Stimulated activated CD4-positive, alpha-beta T cell treated with anti-CD3 and anti-CD28 coated beads, Interleukin-12 subunit alpha, Interleukin-12 subunit beta, amount 100 ng/mL, for 4 hours (primary cell): ENCODE results near the gene SHH.
"Not testable (repeated sequence)": the region's sequence is repeated elsewhere in the genome, so short reads cannot be mapped to it uniquely, and the experiment has no call there.

Experiments
- DNase-seq: peaks from one replicate; pipeline ENCODE4 v3.0.0-alpha.2; 2020

Gene SHH

DNA sequence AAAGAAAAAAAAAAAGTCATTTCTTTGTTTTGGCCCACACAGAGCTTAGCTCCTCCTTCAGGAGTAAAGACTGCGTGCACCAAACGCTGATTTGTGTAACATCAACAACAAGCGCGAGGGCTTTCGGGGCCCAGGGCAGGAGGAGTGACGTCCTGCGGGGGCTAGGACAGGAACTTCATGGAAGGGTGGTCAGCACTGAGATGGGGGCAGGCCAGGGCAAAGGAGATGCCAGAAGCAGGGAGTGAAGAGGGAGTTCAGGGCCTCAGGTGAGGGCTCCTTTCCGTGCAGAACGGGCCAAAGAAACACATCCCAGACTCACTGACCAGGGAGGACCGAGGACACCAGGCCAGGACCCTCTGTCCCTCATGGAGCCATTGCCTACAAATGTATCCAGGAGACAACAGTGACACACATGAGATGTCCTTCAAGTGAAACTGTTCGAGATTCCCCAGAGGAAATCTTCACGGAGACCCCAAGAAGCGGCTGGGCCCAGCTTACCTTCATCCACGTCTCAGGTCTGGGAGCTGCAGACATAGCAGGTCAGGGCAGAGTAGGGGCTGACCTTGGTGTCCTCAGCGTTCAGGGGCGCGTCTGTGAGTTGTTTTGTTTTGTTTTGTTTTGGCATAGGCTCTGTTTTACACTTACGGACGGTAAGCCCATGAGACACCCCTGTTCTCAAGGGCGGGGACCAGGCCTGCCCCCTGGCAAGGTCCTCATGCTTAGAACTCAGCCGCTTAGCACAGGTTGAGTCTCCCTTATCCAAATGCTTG is 30.4 kb upstream of the SHH start:
- DNase-seq: no peak

DNA sequence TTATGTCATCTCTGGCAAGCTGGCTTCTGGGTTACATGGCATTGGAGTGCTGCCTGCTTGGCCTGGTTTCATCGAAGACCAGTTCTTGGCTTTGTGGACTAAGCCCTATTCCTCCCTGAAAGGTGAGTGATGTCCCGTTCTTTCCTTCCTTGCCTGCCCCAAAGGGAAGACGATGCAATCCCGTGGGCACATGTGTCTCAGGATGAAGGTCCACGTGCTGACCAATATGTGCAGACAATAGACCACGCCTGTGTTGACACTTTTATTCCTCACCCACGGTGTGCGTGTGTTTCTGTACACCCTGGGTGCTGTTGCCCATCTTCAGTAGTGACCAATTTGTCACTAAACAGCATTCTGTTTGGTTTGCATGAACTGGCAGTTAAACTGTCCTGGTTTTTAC is 28.6 kb upstream of the SHH start:
- DNase-seq: no peak

DNA sequence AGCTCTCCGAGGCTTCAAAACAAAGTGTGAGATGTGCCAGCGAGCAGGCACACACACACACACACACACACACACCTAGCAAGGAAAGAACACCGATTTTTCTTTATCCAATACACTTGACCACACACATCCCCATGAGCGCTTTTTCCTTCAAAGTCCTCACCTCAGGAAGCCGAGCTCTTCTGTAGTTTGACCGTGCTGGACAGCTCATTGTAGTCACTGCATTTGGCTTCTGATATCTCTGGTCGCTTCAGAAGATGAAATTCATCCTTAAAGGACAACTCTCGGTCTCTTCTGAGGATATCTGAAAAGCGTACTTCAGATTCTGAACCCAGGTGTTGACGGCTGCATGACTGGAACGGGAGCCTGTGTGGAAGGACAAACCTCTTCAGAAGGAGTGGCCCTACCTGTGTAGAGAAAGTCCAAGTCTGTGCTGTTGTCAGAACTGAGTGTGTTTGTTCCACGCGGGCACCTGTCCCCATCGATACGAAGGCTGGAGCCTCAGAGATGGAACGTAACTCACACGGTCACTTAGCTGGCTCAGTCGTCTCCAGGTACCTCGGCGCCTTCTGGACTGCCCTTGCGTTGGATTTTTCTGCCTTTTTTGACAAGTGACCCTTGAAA is 28.1 kb upstream of the SHH start:
- no peak for DNase-seq

DNA sequence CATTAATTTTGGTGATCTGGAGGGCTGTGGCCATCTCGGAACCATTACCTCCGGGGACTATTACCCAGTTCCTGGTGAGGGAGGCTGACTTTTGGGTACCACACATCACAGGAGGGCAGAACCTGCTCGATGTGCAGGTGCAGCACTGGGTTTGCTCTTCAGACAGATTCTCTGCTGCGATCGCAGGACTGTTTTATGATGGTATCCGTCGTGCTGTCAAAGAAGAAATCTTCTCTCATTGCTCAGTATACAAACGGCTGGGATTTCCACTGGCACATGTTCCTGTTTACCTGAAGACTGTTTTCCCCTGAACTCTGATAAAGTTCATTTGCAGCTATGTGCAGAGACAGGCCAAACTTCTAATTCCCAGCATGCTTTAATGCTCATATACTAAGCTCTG is 27.2 kb upstream of the SHH start:
- no peak for DNase-seq

DNA sequence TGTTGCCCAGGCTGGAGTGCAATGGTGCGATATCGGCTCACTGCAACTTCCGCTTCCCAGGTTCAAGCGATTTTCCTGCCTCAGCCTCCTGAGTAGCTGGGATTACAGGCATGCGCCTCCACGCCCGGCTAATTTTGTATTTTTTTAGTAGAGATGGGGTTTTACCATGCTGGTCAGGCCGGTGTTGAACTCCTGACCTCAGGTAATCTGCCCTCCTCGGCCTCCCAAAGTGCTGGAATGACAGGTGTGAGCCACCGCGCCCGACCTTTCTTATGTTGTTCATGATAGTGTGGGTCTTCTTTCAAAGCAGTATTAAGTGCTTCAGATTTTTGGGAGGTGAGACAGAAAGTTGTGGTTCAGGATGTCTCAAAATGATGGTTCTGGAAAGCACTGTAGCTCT is 26.0 kb upstream of the SHH start:
- not testable (repeated sequence) for DNase-seq

DNA sequence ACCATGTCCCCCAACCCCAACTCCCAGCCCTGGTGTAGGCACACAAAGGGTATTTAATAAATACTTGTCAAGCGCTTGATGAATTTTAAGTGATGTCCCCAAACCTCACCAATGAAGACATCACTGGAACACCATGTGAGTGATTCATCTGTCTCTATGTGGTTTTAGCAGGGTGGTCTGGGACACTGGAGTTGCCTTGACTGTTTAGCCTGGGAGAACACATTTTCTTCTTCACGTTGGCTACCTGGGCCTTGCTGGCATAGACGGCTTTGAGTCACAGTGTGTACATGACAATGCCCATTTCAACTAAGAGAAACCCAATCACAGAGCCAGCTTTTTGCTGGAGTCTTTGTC is 24.8 kb upstream of the SHH start:
- no peak for DNase-seq

DNA sequence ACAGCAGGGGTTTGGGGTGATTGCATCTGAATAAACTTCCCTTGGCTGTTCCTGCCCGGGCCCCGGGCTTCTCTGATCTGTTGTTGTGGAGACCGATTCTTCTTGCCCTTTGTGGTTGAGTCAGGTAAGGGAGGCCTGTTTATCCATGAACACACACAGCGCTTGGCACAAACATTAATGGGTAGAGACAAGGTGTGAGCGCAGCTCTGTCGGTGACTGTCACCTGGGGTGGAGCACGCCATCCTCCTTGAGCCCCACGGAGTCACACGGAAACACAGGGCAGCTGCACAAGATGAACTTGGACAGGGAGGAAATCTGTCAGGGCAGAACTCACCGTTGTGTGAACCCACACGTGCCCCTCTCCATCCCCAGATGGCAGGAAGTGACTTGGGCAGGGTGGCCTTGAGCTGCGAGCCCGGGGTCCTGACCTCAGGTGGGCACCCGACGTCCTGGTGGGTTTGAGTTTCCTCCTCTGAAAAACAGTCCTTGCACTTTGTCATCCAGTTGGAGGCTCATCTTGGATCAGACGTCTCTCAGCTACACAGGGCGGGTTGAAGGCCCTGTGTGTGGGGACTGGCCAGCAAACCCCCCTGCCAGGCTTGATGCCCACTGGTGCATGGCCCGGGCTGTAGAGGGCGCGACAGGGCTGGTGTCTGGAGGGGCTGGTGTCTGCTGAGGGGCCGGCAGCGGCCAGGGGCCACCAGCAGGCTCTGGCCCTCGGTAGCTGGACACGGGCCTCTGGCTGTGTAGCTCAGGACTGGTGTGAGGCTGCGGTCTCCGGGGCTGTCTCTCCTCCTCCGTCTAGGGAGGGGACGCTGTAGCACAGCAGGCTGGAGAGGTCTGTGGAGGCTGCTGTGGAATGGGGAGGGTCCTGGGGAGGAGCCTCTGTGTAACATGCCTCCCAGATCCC is 24.2 kb upstream of the SHH start:
- no peak for DNase-seq

DNA sequence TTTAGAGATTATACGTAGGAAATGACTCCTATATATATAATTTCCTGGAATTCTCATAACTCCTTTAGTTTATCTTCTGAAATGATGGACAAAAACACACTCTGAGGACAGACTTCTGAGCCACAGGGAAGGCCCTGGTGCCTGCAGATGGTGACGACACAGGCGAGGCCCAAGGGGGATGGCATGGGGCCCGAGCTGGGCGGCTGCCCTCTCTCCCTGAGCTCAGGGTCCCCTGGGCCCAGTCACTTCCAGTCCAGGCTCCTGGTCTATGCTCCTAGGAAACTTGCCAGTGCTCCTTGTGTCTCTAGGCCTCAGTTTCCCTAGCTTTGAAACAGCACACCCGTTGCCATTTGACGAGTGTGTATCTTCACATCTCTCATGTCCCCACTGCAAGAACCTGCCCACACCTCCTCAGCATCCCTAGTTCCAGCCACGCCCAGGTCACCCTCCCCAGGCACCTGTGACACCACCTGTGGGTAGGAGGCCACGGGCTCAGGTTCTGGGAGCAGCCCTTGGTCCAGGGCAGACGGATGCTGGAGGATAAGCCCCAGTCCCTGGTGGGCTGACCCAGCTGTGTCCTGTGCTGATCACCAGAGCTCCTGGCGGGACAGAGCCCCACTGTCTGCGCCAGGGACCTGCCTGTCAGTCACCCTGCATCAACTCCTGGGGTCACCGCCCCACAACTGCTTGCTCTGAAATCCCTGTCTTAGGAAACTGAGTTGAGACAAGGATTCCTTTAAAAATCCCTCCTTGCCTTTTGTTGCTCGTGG is 23.4 kb upstream of the SHH start:
- no peak for DNase-seq

DNA sequence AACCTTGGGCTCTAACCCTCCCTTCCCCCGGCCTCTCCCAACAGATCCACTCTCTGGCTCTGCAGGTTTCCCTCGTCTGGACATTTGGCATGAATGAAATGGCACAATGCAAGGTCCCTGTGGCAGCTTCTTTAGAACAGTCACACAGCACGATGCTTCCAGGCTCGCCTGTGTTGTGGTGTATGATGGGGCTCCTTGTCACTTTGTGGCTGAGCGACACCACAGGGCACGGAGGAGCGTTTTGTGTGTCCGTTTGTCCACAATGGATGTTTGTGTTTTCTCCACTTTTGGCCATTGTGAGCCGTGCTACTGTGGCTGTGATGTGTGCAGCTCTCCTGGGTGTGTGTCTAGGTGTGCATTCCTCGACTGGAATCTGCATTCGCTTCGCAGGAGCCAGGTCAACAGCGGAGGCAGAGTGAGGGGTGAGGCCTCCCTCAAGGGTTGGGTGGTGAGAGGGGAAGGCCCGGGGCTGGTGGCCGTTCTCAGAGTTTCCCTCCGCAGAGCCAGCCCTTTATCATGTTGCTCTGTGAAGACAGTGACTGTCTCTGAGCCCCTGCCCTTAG is 22.3 kb upstream of the SHH start:
- DNase-seq: no peak

DNA sequence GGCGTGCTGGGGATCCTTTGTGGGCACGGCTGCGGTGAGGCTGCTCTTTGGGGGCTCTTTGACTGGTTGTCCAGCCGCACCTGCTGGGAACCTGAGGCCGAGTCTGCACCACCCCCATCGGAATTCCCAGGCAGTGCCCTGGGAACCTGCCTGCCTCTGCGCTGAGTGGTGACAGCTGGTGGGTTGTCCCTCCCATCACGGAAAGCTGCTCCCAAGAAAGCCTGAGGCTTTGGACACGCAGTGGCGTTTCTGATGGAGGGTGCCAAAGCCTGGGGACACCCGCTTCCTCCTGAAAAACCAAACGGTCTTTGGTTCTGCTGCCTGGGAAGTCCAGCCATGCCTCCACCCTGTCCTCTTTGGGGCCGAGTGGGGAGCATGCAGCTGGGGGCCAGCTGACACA is 21.4 kb upstream of the SHH start:
- no peak for DNase-seq

DNA sequence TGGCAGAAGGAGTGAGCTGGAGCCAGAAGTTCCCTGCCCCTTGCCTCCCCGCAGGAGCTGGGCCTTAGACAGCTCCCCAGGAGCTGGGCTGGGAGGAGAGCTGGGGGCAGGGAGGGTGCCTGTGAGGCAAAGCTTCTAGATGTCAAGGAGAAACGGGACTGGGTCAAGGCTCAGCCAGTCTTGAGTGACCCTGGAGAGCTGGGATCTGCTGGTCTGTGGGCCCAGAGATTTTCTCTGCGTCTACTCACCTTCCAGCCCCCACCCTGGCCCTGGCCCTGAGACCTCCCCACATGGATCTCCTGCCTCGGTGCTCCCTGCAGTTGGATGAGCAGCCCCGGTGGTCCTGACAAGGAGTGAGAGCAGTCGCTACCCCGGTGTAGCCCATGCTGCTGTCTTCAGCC is 20.3 kb upstream of the SHH start:
- no peak for DNase-seq

DNA sequence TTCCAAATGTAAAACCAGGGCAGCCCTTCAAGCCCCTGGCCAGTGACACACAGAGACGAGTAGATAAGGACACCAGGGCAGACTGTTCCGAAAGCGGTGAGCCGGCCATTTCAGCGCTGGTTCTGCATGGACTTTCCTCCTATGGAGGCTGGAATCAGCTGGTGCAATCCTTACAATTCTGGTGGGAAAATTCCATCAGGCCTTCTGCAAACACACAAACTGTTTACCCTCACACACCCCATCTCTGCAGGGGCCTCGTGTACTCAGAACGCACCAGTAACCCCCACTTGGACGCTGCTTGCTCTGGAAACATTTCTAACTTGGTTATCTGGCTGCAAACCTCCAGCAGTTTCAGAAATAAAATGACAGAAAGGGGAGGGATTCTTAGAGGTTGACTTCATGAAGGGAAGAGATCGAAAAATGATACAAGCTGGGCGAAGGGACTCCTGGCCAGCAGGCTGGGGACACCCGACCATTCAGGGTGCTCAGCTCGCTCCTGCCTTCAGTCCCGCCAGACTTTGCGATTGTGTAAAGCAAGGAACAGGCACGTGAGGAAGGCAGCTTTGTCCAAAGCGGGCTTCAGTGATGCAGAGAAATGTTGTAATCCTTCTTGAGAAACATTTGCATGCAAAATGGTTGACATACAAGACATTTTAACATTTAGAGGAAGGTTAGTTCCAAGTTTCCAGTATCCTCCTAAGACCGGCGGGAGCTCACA is 19.7 kb upstream of the SHH start:
- DNase-seq: no peak

DNA sequence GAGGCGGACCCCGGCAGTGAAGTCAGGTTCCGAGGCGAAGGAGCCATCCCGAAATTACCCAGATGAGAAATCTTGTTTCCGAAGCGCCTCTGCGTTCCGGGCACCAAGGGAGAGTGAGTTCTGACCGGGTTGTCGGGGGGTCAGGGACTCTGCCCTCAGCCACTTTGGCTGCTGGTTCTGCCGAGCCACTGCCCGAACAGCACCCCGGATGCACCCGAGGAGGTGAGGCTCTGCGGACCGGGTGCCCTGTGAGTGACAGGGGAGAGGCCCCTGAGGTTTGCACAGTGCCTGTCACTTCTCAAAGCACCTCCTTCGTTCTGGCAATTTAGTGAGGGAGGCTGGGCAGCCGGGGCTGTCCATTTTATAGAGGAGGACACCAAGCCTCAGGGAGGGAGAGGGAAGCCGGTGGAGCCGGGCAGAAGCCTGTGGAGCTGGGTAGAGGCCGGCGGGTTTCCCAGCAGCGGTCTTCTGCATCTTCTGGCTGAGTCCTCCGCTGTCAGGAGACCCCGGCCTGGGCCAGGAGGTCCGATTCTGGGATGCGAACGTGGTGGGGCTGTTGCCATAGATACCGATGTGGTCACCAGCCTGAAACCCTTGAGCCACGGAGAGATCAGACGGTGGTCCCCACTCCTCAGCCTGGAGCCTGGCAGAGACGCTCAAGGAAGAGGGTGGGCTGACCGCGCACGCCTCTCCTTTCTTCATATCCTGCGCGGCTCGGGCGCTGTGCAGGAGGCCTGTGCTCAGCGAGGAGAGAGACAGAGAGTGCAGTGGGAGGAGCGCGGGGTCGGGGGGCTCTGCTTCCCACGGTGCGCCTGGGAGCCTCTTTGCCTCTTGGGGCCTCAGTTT is 18.9 kb upstream of the SHH start:
- no peak for DNase-seq

DNA sequence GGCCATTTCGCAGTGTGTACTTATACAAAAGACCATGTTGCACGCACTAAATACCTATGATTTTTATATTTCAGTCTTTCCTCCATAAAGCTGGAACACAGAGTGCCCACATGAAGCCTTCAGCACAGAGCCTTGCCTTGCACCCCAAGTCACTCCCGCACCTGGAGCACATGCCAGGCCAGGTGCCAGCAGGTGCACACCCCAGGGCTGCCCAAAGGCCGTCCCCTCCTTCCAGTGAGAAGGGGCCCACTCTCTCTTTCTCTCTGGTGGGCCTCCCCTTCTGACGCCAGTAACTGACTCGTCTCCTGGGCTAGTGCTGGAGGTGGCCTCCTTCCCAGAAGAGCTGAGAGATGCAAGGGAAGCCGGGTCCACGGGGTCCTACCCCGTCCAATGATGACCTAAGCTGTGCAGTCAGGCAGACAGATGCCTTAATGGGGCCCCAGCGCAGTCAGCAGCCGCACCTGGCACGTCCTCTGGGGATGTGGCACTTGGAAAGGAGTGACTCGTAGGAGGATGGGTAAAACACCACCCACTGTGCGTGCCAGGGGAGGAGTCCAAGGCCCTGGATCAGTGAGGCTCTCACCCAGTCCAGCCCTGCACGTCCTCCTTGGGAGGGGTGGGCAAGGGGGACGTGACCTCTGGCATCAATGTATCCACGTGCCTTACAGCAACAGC is 17.7 kb upstream of the SHH start:
- DNase-seq: no peak

DNA sequence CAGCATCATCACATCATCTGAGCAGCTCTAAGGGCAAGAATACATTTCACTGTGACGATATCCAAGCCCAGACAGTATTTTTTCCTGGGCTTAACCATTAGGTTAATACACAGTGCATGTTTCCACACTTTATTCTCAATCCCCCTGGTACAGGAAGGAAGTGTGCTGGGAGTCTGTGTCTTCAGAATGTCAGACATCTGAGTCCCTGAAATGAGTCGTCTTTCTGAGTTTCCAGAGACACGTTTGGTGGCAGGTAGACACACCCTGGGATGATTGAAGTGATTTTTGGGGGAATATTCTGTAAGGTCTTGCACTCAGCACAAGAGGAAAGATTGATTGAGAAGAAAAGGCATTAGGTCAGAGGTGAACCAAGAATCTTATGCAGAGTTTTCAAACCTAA is 13.1 kb upstream of the SHH start:
- no peak for DNase-seq

DNA sequence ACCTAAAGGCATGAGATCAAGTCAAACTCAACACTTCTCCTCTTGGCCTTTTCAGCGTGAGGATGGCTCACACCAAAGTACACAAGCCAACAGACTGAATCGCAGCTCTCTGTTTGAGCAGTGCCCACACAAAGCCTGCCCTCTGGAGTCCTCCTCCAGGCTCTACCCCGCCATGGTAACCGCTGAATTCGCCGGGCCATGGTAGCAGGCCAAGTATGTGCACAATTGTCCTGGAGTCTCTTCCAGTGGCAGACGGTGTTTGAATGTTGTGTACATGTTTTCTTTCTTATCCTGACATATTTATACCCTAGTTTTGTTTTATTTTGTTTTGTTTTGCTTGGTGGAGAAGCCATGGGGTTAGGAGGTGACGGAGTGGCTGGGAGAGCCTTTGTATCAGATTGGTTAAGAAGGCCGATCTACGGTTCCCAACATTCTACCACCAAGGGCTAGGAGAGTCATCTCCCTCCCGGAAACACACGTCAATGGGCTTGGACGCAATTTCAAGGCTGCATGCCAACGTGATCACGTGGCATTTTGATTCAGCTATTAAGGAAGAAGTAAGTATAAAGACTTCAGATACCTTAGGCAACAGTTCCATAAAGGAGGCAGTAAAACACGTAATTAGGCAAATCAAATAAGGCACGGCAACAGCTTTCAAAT is 12.1 kb upstream of the SHH start:
- DNase-seq: no peak

DNA sequence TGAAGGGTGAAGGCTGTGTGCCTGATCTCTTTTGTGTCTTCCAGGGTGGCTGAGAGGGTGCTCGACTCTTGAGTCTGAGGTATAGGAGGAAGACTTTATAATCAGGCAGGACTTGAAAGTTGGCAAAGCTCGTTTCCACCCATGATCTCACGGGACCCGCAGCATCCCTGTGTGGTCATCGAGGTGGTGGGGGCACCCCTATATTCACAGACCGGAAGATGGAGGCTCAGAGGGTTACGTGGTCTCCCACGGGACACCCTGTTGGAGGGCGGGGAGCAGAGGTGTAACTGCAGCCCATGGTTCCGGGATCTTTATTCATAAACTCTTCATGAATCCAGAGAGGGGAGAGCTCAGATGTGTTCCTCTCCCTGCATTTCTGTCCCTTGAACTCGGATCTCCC is 9.6 kb upstream of the SHH start:
- no peak for DNase-seq

DNA sequence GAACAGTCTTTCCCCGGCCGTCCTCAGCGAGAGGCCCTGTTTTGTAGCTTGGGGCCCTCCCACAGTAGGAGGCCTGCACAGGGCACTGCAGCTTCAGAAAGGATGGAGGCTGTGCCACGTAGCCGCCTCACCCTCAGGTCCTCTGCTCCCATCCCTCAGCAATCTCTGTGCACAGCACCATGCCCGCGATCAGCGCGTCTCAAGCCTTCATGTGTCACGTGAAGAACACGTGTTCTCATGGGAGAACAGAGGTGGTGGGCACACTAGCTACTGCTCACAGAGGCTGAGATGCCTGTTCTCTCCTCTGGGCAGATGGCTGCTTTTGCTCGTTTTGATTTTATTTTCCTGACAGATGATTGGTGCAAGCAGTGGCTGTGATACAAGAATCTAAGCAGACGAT is 8.5 kb upstream of the SHH start:
- DNase-seq: no peak

DNA sequence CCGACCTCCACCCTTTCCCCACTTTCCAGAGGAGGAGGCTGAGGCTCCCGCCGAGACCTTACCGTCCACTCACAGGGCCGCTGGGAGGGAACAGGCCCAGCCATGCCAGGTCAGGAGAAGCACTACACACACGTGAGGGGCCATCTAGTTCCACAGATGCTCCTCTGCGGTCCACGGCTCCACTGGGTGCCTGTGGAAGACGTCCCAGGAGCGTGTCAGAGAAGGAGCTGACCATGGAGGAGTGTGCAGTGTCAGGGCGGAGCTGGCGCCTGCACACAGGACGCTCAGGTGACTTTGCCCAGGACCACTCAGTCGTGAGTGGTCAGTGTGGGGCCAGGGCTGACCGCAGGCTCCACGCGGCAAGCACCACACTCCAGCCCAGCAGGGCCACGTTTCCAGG is 8.0 kb upstream of the SHH start:
- no peak for DNase-seq

DNA sequence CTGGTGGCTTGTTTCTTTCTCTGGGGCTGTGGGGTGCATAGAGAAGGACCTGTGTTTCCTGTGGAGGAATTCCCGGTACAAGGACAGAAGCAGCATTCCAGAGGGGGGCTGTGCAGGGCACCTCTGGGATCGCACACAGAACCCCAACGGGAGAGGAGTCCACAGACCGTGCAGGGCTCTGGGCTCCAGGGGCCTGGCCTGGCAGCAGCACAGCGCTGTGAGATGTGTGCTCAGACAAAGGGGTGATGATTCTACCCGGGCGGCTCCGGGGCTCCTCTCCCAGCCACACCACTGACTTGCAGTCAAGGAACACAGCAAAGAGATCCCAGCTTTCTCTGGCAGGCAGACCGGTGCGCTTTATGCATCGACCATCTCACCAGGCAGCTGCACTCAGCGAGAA is 6.9 kb upstream of the SHH start:
- DNase-seq: no peak
